K562 (cell line): Measurements from ENCODE around the gene ALDH18A1. TPM values are rescaled to one million over a fixed set of nuclear protein-coding genes. Genes with fewer than 3 reads are reported as not detected.

Experiments
- ATAC-seq: fragments of 200-7000 bp; cut with Tn5 transposase; 3 replicates; pipeline ENCODE4 v1.9.1; 2020; ENCODE audit warnings: moderate library complexity
- BruUV-seq: library from RNA; stranded (reverse); fragments of 400-500 nt; replicated peaks from 2 replicates; lab custom pipeline; 2021; lab: Mats Ljungman, UMichigan
- CTCF ChIA-PET: fragments of 300-600 bp; formaldehyde crosslinking; extraction: SDS; loops from one replicate; lab custom pipeline; 2021; ENCODE audit warnings: low intra/inter-chr PET ratio; lab: Yijun Ruan, JAX
- POLR2A ChIA-PET: fragments of 300-600, 350-650 bp; sonication (Branson Sonifier 250); formaldehyde crosslinking; extraction: SDS; loops from one replicate; lab custom pipeline; 2021; ENCODE audit warnings: antibody characterized with exemption, inconsistent platforms; lab: Yijun Ruan, JAX
- DNase-seq, 4 experiments: peaks; one replicate each; pipeline versions ENCODE4 v3.0.0 to v3.0.0-alpha.2; 2011 to 2018; ENCODE audit warnings: low spot score in 3 of 4, mixed read lengths in 3 of 4; ENCODE audit errors: extremely low read depth in 1 of 4
- FAIRE-seq: peaks from 2 replicates; lab custom pipeline; 2011; peaks lifted over from hg19 to GRCh38; lab: Jason Lieb, UNC
- H2AFZ ChIP-seq: 2 replicates; pipeline ENCODE4 v1.6.0; 2011; ENCODE audit warnings: low read depth, low read length, control low read depth, inconsistent platforms
- H3K27ac ChIP-seq: fragments of 200-600 bp; 3 replicates; pipeline ENCODE4 v1.8.0; 2011; ENCODE audit warnings: low read depth, mild to moderate bottlenecking, control low read depth, inconsistent platforms, low read length, moderate library complexity, mixed read lengths; ENCODE audit errors: extremely low read depth
- H3K27me3 ChIP-seq, 2 experiments: fragments of 300-600 bp in 1 of 2; 2 replicates in 1 of 2; 3 replicates in 1 of 2; pipeline versions ENCODE4 v1.6.0 to v1.8.0; 2011; ENCODE audit warnings: inconsistent platforms in 2 of 2, low read length in 2 of 2, mild to moderate bottlenecking in 1 of 2, mixed read lengths in 1 of 2, moderate library complexity in 1 of 2; ENCODE audit not compliant: control insufficient read depth in 2 of 2, insufficient read depth in 2 of 2
- H3K36me3 ChIP-seq: fragments of 300-600 bp; 3 replicates; pipeline ENCODE4 v1.8.0; 2011; ENCODE audit warnings: mild to moderate bottlenecking, low read length, inconsistent platforms; ENCODE audit not compliant: control insufficient read depth, insufficient read depth
- H3K4me1 ChIP-seq, 2 experiments: fragments of 200-600 bp in 1 of 2; replicated peaks in 1 of 2; 2 replicates in 1 of 2; 3 replicates in 1 of 2; pipeline versions ENCODE4 v1.5.1 to v1.8.0; 2011; ENCODE audit warnings: inconsistent platforms in 2 of 2, low read length in 2 of 2, mild to moderate bottlenecking in 1 of 2, mixed read lengths in 1 of 2, moderate library complexity in 1 of 2; ENCODE audit not compliant: control insufficient read depth in 2 of 2, insufficient read depth in 2 of 2
- H3K4me2 ChIP-seq: 2 replicates; pipeline ENCODE4 v1.6.1; 2011; ENCODE audit warnings: low read length, control low read depth, inconsistent platforms, mixed read lengths; ENCODE audit not compliant: insufficient read depth
- H3K4me3 ChIP-seq: fragments of 200-600 bp; sonication (generic), shearing (Covaris generic); 2 replicates; pipeline ENCODE4 v1.5.1; 2016; ENCODE audit warnings: control low read depth, inconsistent platforms
- H3K79me2 ChIP-seq: fragments of 200-600 bp; 3 replicates; pipeline ENCODE4 v1.8.0; 2011; ENCODE audit warnings: low read length, inconsistent platforms; ENCODE audit not compliant: control insufficient read depth, insufficient read depth
- H3K9ac ChIP-seq, 2 experiments: 2 replicates each; pipeline versions ENCODE4 v1.6.0 to v1.6.1; 2011; ENCODE audit warnings: low read depth in 2 of 2, low read length in 2 of 2, control low read depth in 1 of 2, inconsistent platforms in 1 of 2, mild to moderate bottlenecking in 1 of 2, mixed read lengths in 1 of 2; ENCODE audit not compliant: insufficient read depth in 1 of 2
- H3K9me1 ChIP-seq: one replicate; pipeline ENCODE4 v1.6.0; 2011; ENCODE audit warnings: inconsistent platforms, mild to moderate bottlenecking, low read length, moderate library complexity; ENCODE audit not compliant: control insufficient read depth, insufficient read depth
- H3K9me3 ChIP-seq: replicated peaks from 2 replicates; pipeline ENCODE4 v1.5.1; 2011; ENCODE audit warnings: low read depth, low read length, inconsistent platforms; ENCODE audit not compliant: control insufficient read depth, insufficient read depth
- H4K20me1 ChIP-seq: replicated peaks from 2 replicates; pipeline ENCODE4 v1.6.1; 2011; ENCODE audit warnings: low read length, inconsistent platforms, mixed read lengths; ENCODE audit not compliant: control insufficient read depth, insufficient read depth
- LEF1 ChIP-seq: fragments of 450-650 bp; IDR thresholded peaks from 2 replicates; pipeline ENCODE4 v1.6.1; 2016; ENCODE audit warnings: mild to moderate bottlenecking
- WGBS: fragments of 100-300 bp; shearing (Covaris generic); methylation state at CpG from one replicate; pipeline ENCODE4 v1.1.6; 2016; ENCODE audit warnings: low coverage, mixed read lengths; ENCODE audit not compliant: insufficient coverage; ENCODE audit errors: missing lambda C conversion rate; 5-methylcytosine and 5-hydroxymethylcytosine counted together
- in situ Hi-C: fragments of 300-500 bp; cut with MboI; formaldehyde crosslinking; loops from 4 replicates; pipeline ENCODE4 v1.15.0; 2018; ENCODE audit warnings: inconsistent platforms, mixed read lengths
- intact Hi-C: fragments of 100-400 bp; cut with micrococcal nuclease; formaldehyde crosslinking; loops from 2 replicates; pipeline ENCODE4 v1.14.2; 2022
- polyA plus RNA-seq, 8 experiments: library from polyadenylated mRNA; depleted of rRNA in 4 of 8; stranded (reverse) in 5 of 8; unstranded in 3 of 8; fragments of >200 nt; fragmentation: Nextera tagmentation in 2 of 8; fragmentation: Illumina TruSeq in 1 of 8; extraction: Ambion mirVana in 2 of 8; extraction: Trizol in 1 of 8; gene quantifications; 2 replicates each; pipeline versions ENCODE4 v1.2.1 to v1.2.3, GENCODE V29; 2011 to 2014; ENCODE audit warnings: inconsistent platforms in 1 of 8, missing spikeins in 1 of 8
- total RNA-seq, 7 experiments: library from RNA; depleted of rRNA in 6 of 7; stranded (reverse); fragments of >200 nt in 6 of 7; fragmentation: Illumina TruSeq in 2 of 7; extraction: Trizol in 2 of 7; gene quantifications; 2 replicates each; pipeline versions ENCODE4 v1.2.1 to v1.2.3, GENCODE V29; 2011 to 2021; ENCODE audit warnings: low replicate concordance in 1 of 7
- TF ChIP-seq, protein P1 (sequence below): IDR thresholded peaks from 2 replicates; pipeline ENCODE4 v1.6.1; 2016; ENCODE audit warnings: missing genetic modification characterization, missing compliant biosample characterization

Gene ALDH18A1
- total and polyA plus RNA-seq, 9 of the 15 experiments (the other 6 are each of a cell fraction or from before 2014, with no cell fraction given) = 12.0 to 83.3 (median 43.8) TPM

DNA sequence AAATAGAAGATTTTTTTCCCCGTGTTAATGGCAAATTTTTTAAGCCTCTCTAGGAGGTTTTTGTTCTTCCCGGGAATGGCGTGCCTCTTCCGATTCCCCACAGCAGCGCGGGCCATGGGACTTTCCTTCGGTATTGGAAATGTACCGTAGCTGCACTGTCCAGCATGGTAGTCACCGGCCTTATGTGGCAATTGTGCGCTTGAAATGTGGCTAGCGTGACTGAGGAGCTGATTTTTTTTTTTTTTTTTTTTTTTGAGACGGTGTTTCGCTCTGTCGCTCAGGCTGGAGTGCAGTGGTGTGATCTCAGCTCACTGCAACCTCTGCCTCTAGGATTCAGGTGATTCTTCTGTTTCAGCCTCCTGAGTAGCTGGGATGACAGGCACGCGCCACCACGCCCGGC, 38.2 kb upstream of the ALDH18A1 start:
- Histone ChIP-seq H3K9me3 (0 out of 2 replicates have a peak, but pooled peaks cover 1% of the 10 kb centered on the region), H3K4me3 (no peak overlapping the region), H3K27me3 (no peaks in the 10 kb centered on the region), H3K9ac (no peak overlapping the region), H3K79me2 (peaks cover 22% of the 10 kb centered on the region), H3K4me2 (no peak overlapping the region), H4K20me1 (no peaks in the 10 kb centered on the region), H3K9me1 (no peaks in the 10 kb centered on the region), H2AFZ (peak overlapping the region; percentile 60), H3K4me1 (peaks cover 0 to 2% of the 10 kb centered on the region in 2 experiments; a peak in 2 of 5 replicates), H3K36me3 (peaks cover 29% of the 10 kb centered on the region; the same call in 2 of the 3 replicates), H3K27ac (no peak overlapping the region)
- WGBS = 77% methylated on average over 13 of the region's 18 CpGs
- no TSS peak for BruUV-seq
- CTCF ChIA-PET = interaction anchor here (0.6 to 3.2 kb wide), 5 partner anchors 12 to 170 kb away, joined by 3 to 21 read pairs (median 4); no protein-coding TSS in a partner anchor
- ATAC-seq = no peak
- POLR2A ChIA-PET = interaction anchor here (0.7 kb wide), 2 partner anchors 78 to 447 kb away, joined by 3 to 4 read pairs; no protein-coding TSS in a partner anchor
- intact Hi-C loops = loop anchor here (1.0 to 5.0 kb wide), 4 partner anchors 34 to 170 kb away; no protein-coding TSS in a partner anchor
- TF ChIP-seq, protein P1, sequence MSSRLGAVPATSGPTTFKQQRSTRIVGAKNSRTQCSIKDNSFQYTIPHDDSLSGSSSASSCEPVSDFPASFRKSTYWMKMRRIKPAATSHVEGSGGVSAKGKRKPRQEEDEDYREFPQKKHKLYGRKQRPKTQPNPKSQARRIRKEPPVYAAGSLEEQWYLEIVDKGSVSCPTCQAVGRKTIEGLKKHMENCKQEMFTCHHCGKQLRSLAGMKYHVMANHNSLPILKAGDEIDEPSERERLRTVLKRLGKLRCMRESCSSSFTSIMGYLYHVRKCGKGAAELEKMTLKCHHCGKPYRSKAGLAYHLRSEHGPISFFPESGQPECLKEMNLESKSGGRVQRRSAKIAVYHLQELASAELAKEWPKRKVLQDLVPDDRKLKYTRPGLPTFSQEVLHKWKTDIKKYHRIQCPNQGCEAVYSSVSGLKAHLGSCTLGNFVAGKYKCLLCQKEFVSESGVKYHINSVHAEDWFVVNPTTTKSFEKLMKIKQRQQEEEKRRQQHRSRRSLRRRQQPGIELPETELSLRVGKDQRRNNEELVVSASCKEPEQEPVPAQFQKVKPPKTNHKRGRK (tag) = 0 out of 2 replicates have a peak, but pooled peaks have one; percentile 50
- no peak for TF ChIP-seq LEF1
- DNase-seq = no peak
- in situ Hi-C loops = loop anchor here (5.0 kb wide), 1 partner anchor 153 kb away; no protein-coding TSS in a partner anchor
- no peak for FAIRE-seq
